Measurements from ENCODE around the gene SH2D3A.
"Not testable (repeated sequence)": the region's sequence is repeated elsewhere in the genome, so short reads cannot be mapped to it uniquely, and the experiment has no call there.

SH2D3A gene

GRCh38 chr19:6719540-6719861 lies 47.7 kb downstream of the SH2D3A start:
- no peak for DNase-seq

- DNase-seq = no peak
These were observed 48.3 kb downstream of the SH2D3A start for GRCh38 chr19:6718741-6719539.

- DNase-seq = no peak
These were observed 49.0 kb downstream of the SH2D3A start for GRCh38 chr19:6718111-6718740.

GRCh38 chr19:6717441-6717971 lies 49.7 kb downstream of the SH2D3A start:
- no peak for DNase-seq

GRCh38 chr19:6717036-6717435 lies 50.2 kb downstream of the SH2D3A start:
- no peak for DNase-seq

- DNase-seq = no peak
These were observed 50.6 kb downstream of the SH2D3A start for GRCh38 chr19:6716610-6716970.

- DNase-seq = no peak
These were observed 52.3 kb downstream of the SH2D3A start for GRCh38 chr19:6714749-6715555.

GRCh38 chr19:6713773-6714692 lies 53.2 kb downstream of the SH2D3A start:
- DNase-seq = no peak

GRCh38 chr19:6712692-6713670 lies 54.3 kb downstream of the SH2D3A start:
- DNase-seq = no peak

- no peak for DNase-seq
These were observed 55.0 kb downstream of the SH2D3A start for GRCh38 chr19:6712231-6712630.

- DNase-seq = no peak
These were observed 55.6 kb downstream of the SH2D3A start for GRCh38 chr19:6711605-6712004.

- no peak for DNase-seq
These were observed 56.2 kb downstream of the SH2D3A start for GRCh38 chr19:6711078-6711361.

GRCh38 chr19:6710273-6711077 lies 56.8 kb downstream of the SH2D3A start:
- DNase-seq = no peak

- no peak for DNase-seq
These were observed 57.7 kb downstream of the SH2D3A start for GRCh38 chr19:6709549-6709948.

GRCh38 chr19:6708913-6709312 lies 58.3 kb downstream of the SH2D3A start:
- DNase-seq = not testable (repeated sequence)

- no peak for DNase-seq
These were observed 58.9 kb downstream of the SH2D3A start for GRCh38 chr19:6708346-6708745.

GRCh38 chr19:6707658-6708018 lies 59.6 kb downstream of the SH2D3A start:
- DNase-seq = no peak

GRCh38 chr19:6707011-6707657 lies 60.1 kb downstream of the SH2D3A start:
- no peak for DNase-seq

GRCh38 chr19:6706633-6706958 lies 60.6 kb downstream of the SH2D3A start:
- no peak for DNase-seq

GRCh38 chr19:6705931-6706632 lies 61.2 kb downstream of the SH2D3A start:
- DNase-seq = no peak
